ENCODE measurements around the gene SLC39A1. TPM values are rescaled to one million over a fixed set of nuclear protein-coding genes. Genes with fewer than 3 reads are reported as not detected.

The SLC39A1 gene
- total and polyA plus RNA-seq, 9 of the 15 experiments (the other 6 are each of a cell fraction or from before 2014, with no cell fraction given): 9.9 to 81.1 (median 62.7) TPM

DNA sequence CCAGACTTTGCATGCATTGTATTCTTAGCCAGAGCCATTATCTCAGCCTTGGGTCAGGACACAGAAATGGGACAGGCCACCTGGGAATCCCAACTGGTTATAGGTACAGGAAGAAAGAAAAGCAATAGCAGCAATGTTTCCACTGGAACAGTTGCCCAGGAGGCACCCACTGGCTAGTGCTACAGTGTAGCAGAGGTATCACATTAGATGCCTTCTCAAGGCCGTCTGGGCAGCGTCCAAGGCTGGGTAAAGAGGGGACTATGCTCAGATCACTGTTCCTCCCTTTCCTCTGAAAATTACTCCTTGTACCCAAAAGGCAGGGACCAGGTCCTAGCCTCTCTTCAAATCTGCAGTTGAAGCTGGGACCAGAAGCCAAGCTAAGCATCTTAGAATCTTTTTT lies 7.0 kb upstream of the SLC39A1 start (continued):
- TF ChIP-seq ZBED1 (IDR thresholded peaks at IDR 0.05): no peak
- TF ChIP-seq, protein P1, sequence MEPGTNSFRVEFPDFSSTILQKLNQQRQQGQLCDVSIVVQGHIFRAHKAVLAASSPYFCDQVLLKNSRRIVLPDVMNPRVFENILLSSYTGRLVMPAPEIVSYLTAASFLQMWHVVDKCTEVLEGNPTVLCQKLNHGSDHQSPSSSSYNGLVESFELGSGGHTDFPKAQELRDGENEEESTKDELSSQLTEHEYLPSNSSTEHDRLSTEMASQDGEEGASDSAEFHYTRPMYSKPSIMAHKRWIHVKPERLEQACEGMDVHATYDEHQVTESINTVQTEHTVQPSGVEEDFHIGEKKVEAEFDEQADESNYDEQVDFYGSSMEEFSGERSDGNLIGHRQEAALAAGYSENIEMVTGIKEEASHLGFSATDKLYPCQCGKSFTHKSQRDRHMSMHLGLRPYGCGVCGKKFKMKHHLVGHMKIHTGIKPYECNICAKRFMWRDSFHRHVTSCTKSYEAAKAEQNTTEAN (CRISPR knock-in tag; IDR thresholded peaks at IDR 0.05): no peak
- TF ChIP-seq POLR3G (IDR thresholded peaks at IDR 0.05; ENCODE audit: extremely low read depth, insufficient read length, insufficient replicate concordance): no peak
- no peak for TF ChIP-seq ZNF174 (CRISPR knock-in tag; IDR thresholded peaks at IDR 0.05)
- no peak for TF ChIP-seq CEBPG (CRISPR knock-in tag; IDR thresholded peaks at IDR 0.05)
- TF ChIP-seq CEBPG (tag; conservative IDR thresholded peaks at IDR 0.05 in 1 of 2, IDR thresholded peaks at IDR 0.05 in 1 of 2): no peak
- TF ChIP-seq, protein P2, sequence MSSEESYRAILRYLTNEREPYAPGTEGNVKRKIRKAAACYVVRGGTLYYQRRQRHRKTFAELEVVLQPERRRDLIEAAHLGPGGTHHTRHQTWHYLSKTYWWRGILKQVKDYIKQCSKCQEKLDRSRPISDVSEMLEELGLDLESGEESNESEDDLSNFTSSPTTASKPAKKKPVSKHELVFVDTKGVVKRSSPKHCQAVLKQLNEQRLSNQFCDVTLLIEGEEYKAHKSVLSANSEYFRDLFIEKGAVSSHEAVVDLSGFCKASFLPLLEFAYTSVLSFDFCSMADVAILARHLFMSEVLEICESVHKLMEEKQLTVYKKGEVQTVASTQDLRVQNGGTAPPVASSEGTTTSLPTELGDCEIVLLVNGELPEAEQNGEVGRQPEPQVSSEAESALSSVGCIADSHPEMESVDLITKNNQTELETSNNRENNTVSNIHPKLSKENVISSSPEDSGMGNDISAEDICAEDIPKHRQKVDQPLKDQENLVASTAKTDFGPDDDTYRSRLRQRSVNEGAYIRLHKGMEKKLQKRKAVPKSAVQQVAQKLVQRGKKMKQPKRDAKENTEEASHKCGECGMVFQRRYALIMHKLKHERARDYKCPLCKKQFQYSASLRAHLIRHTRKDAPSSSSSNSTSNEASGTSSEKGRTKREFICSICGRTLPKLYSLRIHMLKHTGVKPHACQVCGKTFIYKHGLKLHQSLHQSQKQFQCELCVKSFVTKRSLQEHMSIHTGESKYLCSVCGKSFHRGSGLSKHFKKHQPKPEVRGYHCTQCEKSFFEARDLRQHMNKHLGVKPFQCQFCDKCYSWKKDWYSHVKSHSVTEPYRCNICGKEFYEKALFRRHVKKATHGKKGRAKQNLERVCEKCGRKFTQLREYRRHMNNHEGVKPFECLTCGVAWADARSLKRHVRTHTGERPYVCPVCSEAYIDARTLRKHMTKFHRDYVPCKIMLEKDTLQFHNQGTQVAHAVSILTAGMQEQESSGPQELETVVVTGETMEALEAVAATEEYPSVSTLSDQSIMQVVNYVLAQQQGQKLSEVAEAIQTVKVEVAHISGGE (CRISPR knock-in tag; IDR thresholded peaks at IDR 0.05): no peak
- TF ChIP-seq NR2C1 (IDR thresholded peaks at IDR 0.05): no peak
- TF ChIP-seq NR2C1 (tag; IDR thresholded peaks at IDR 0.05): no peak
- TF ChIP-seq, protein P3, sequence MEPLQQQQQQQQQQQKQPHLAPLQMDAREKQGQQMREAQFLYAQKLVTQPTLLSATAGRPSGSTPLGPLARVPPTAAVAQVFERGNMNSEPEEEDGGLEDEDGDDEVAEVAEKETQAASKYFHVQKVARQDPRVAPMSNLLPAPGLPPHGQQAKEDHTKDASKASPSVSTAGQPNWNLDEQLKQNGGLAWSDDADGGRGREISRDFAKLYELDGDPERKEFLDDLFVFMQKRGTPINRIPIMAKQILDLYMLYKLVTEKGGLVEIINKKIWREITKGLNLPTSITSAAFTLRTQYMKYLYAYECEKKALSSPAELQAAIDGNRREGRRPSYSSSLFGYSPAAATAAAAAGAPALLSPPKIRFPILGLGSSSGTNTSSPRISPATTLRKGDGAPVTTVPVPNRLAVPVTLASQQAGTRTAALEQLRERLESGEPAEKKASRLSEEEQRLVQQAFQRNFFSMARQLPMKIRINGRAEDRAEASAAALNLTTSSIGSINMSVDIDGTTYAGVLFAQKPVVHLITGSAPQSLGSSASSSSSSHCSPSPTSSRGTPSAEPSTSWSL (CRISPR knock-in tag; IDR thresholded peaks at IDR 0.05; ENCODE audit: borderline replicate concordance): no peak
